GM21447 (cell line): ENCODE results near the gene DDOST.
"Not testable (repeated sequence)": the region's sequence is repeated elsewhere in the genome, so short reads cannot be mapped to it uniquely, and the experiment has no call there.

Experiments used
- ATAC-seq: cut with Tn5 transposase; IDR thresholded peaks from one replicate; pipeline ENCODE4 v1.9.1; 2021; ENCODE audit not compliant: unreplicated experiment

The DDOST gene

DNA sequence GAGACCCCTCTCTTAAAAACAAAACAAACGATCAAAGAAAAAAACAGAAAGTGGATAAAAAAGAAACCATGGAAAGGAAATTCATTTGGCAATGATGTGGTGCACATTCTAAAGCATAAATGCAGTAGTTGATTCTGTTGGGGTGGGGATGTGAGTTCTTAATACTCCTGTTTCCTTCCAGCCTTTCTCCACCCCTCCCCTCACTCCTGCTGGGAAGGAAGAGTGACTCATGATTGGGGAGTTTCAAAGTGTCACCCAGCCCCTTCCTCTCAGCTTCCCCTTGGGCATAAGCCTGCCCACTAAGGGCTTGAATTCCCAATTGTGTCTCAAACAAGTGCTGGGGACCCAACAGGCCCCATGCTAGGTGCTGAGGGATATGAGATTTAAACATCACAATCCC is 34.6 kb downstream of the DDOST start:
- ATAC-seq: no peak

DNA sequence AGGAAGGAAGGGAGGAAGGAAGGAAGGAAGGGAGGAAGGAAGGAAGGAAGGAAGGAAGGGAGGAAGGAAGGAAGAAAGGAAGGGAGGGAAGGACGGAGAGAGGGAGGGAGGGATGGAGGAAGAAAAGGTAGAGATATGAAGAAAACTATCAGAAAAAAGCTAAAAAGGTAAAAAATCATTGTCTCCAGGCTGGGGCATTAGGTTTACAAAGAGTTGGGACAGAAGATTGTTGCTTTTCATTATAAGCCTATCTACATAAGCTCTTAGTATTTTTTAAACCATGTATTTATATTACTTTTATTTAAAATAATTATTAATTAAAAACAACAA is 35.1 kb downstream of the DDOST start:
- ATAC-seq: no peak

- ATAC-seq: no peak
These were observed 35.7 kb downstream of the DDOST start for GRCh38 chr1:20625176-20626097.

- no peak for ATAC-seq
These were observed 36.5 kb downstream of the DDOST start for GRCh38 chr1:20624709-20625108.

GRCh38 chr1:20621012-20621411 is 40.2 kb downstream of the DDOST start:
- no peak for ATAC-seq

DNA sequence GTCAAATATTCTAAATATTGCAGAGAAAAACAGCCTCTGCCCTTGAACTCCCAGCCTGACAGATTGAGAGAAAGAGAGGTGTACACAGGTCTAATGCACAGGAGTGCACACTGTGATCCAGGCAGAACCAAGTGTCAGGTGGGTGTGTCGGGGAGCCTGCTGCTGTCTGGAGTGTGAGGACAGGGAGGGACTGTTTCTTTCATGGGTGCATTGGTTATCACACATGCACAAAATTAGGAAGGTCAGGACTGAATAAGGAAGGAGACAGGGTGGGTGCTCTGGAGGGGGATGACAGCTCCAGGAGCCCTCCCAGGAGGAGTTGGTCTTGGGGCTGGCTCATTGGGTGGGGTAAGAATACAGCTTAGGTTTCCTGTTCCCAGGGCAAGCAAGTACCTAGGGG is 41.2 kb downstream of the DDOST start:
- no peak for ATAC-seq

DNA sequence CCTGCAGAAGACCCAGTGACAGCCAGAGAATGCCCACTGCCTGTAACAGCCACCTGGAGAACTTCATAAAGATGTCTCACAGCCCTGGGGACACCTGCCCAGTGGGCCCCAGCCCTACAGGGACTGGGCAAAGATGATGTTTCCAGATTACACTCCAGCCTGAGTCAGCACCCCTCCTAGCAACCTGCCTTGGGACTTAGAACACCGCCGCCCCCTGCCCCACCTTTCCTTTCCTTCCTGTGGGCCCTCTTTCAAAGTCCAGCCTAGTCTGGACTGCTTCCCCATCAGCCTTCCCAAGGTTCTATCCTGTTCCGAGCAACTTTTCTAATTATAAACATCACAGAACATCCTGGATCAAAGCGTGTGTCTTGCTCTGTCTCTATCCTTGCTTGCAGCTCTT is 42.6 kb downstream of the DDOST start:
- ATAC-seq: no peak

- no peak for ATAC-seq
These were observed 44.2 kb downstream of the DDOST start for GRCh38 chr1:20616847-20617487.

DNA sequence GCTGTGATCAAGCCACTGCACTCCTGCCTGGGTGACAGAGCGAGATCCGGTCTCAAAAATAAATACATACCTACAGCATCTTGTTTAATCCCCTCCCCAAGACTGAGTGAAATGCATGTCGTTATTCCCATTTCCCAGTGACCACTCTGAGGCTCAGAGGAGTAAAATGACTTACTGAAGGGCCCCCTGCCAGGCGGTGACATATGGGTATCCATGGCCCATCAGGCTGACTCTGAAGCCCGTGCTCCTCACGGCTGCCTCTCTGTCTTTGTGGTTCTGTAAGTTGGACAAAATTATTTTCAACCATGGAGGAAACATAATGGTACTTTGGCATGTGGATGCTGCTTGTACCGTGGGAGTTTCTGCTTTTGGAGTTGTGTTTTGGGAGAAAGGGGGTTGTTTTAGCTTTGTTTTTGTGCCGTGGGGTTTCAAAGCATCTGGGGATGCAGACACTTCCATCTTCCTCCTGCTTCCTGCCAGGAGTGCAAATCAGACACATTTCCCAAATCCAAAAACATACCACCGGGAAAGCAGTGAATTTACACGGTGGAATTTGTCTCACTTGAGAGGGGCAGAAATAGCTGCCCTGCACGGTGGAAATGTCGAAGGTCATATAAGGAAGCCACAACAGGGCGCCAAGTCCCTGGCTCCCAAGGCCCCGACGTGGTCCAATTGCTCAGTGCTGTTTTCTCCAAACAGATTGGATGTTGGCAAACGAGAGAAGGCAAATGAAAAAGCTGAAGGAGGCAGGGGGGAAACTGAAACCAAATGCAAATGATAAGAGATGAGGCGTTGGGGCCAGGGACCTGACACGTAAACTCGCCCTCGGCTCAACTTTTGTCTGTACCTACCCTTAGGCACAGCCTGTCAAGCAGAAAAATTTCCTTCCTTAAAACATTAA is 45.0 kb downstream of the DDOST start:
- ATAC-seq: no peak

- no peak for ATAC-seq
These were observed 47.0 kb downstream of the DDOST start for GRCh38 chr1:20614131-20614579.

GRCh38 chr1:20612221-20612746 is 48.9 kb downstream of the DDOST start:
- no peak for ATAC-seq

GRCh38 chr1:20611652-20612051 is 49.5 kb downstream of the DDOST start:
- no peak for ATAC-seq

- no peak for ATAC-seq
These were observed 50.2 kb downstream of the DDOST start for GRCh38 chr1:20610970-20611369.

GRCh38 chr1:20609541-20609940 is 51.6 kb downstream of the DDOST start:
- no peak for ATAC-seq

GRCh38 chr1:20606801-20607570 is 54.2 kb downstream of the DDOST start:
- not testable (repeated sequence) for ATAC-seq

GRCh38 chr1:20604678-20605077 is 56.5 kb downstream of the DDOST start:
- ATAC-seq: no peak

- no peak for ATAC-seq
These were observed 57.4 kb downstream of the DDOST start for GRCh38 chr1:20603504-20604464.

- no peak for ATAC-seq
These were observed 58.2 kb downstream of the DDOST start for GRCh38 chr1:20602851-20603450.
